Gastrocnemius medialis (tissue), 4 donors: ENCODE results near the gene CD22. TPM values are rescaled to one million over a fixed set of nuclear protein-coding genes. Genes with fewer than 3 reads are reported as not detected.

Experiments
- ATAC-seq, 2 donors: fragments of 150-250 bp; one replicate each; pipeline ENCODE4 v1.9.1; 2016
- DNase-seq, 2 donors: peaks; one replicate each; pipeline ENCODE4 v3.0.0-alpha.2; 2019
- H3K27ac ChIP-seq, 4 donors: fragments of 200-600 bp; sonication (generic); 1 replicate in 1 of 4; 2 replicates in 3 of 4; pipeline ENCODE4 v1.5.1; 2016 to 2018; ENCODE audit warnings: mild to moderate bottlenecking in 2 of 4, moderate library complexity in 1 of 4
- H3K27me3 ChIP-seq, 3 donors: fragments of 200-600 bp; sonication (generic) in 2 of 3; 1 replicate in 1 of 3; 2 replicates in 2 of 3; pipeline versions ENCODE4 v1.5.1 to v1.6.0; 2016 to 2019; ENCODE audit warnings: mild to moderate bottlenecking in 1 of 3, moderate library complexity in 1 of 3
- H3K36me3 ChIP-seq, 2 donors: fragments of 200-600 bp; sonication (generic) in 1 of 2; one replicate each; pipeline ENCODE4 v1.5.1; 2017 to 2018
- H3K4me1 ChIP-seq, 2 donors: fragments of 200-600 bp; sonication (generic) in 1 of 2; one replicate each; pipeline ENCODE4 v1.5.1; 2016 to 2017; ENCODE audit warnings: mild to moderate bottlenecking in 2 of 2
- H3K4me3 ChIP-seq, 4 donors: fragments of 200-600 bp; sonication (generic) in 3 of 4; 1 replicate in 1 of 4; 2 replicates in 3 of 4; pipeline ENCODE4 v1.5.1; 2016 to 2019; ENCODE audit warnings: mild to moderate bottlenecking in 2 of 4
- H3K9me3 ChIP-seq, 3 donors: fragments of 200-600 bp; sonication (generic) in 2 of 3; 1 replicate in 1 of 3; 2 replicates in 2 of 3; pipeline ENCODE4 v1.5.1; 2016 to 2019
- POLR2A ChIP-seq, 2 donors: fragments of 450-650 bp; IDR thresholded peaks; one replicate each; pipeline ENCODE4 v1.6.1; 2017; ENCODE audit warnings: antibody characterized with exemption in 2 of 2, mild to moderate bottlenecking in 2 of 2, moderate library complexity in 2 of 2
- in situ Hi-C, 4 donors: fragments of 200-750 bp; cut with MboI; loops; one replicate each; pipeline versions ENCODE4 v1.15.0 to v1.8.0; 2017; ENCODE audit warnings: low sequenced_read_pairs in 4 of 4
- intact Hi-C: fragments of 100-400 bp; cut with DNase I; formaldehyde crosslinking; loops from one replicate; pipeline ENCODE4 v1.15.1; 2023; ENCODE audit warnings: low total_unique reads
- total RNA-seq, 4 donors: library from RNA; depleted of rRNA; stranded (reverse); fragments of >200 nt; gene quantifications; one replicate each; pipeline versions ENCODE4 v1.1.0 to v1.2.3, GENCODE V29; 2016
- TF ChIP-seq, protein P1 (sequence below), 5 experiments: fragments of 450-650 bp in 3 of 5; fragments of 200-600 bp in 2 of 5; sonication (generic) in 2 of 5; IDR thresholded peaks in 4 of 5; conservative IDR thresholded peaks in 1 of 5; 1 replicate in 4 of 5; 2 replicates in 1 of 5; pipeline ENCODE4 v1.5.1; 2016 to 2019; ENCODE audit warnings: antibody characterized with exemption in 5 of 5, mild to moderate bottlenecking in 3 of 5, moderate library complexity in 3 of 5

CD22 gene
- total RNA-seq, 4 donors from 2014 or later = 0.59 TPM; not detected in 3

DNA sequence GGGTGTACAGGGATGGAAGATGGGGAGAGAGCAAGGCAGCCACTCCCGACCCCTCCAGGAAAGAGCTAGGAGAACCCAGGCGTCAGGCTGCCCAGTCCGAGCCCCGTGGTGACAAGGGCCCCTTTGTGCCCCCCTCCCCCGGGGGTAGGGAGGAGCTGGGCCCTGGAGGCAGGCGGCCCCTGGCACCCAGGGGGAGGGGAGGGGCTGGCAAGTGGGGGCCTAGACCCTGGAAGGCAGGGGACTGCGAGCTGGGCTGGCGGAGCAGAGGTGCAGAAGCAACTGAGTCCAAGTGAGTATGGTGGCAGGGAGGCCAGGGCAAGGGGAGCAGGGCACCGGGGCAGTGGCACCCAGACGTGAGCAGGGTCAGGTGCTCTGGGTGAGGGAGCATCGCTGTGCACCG, 37.1 kb upstream of the CD22 start, which contains the start of gene MAG:
MAG (plus strand) TSS at position 246 of the 400 bp plus-strand sequence. CDS start 3,248 bp downstream, outside the sequence.
- TF ChIP-seq, protein P1, sequence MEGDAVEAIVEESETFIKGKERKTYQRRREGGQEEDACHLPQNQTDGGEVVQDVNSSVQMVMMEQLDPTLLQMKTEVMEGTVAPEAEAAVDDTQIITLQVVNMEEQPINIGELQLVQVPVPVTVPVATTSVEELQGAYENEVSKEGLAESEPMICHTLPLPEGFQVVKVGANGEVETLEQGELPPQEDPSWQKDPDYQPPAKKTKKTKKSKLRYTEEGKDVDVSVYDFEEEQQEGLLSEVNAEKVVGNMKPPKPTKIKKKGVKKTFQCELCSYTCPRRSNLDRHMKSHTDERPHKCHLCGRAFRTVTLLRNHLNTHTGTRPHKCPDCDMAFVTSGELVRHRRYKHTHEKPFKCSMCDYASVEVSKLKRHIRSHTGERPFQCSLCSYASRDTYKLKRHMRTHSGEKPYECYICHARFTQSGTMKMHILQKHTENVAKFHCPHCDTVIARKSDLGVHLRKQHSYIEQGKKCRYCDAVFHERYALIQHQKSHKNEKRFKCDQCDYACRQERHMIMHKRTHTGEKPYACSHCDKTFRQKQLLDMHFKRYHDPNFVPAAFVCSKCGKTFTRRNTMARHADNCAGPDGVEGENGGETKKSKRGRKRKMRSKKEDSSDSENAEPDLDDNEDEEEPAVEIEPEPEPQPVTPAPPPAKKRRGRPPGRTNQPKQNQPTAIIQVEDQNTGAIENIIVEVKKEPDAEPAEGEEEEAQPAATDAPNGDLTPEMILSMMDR (IDR thresholded peaks at IDR 0.05 in 4 of 5, conservative IDR thresholded peaks at IDR 0.05 in 1 of 5) = no peak
- TF ChIP-seq POLR2A (IDR thresholded peaks at IDR 0.05) = no peak
- peaks cover 5 to 23% (median 22%) of the 10 kb centered on the region in 3 donors for H3K27me3 ChIP-seq
- H3K4me3 ChIP-seq = no peak within 1 kb of the TSS

DNA sequence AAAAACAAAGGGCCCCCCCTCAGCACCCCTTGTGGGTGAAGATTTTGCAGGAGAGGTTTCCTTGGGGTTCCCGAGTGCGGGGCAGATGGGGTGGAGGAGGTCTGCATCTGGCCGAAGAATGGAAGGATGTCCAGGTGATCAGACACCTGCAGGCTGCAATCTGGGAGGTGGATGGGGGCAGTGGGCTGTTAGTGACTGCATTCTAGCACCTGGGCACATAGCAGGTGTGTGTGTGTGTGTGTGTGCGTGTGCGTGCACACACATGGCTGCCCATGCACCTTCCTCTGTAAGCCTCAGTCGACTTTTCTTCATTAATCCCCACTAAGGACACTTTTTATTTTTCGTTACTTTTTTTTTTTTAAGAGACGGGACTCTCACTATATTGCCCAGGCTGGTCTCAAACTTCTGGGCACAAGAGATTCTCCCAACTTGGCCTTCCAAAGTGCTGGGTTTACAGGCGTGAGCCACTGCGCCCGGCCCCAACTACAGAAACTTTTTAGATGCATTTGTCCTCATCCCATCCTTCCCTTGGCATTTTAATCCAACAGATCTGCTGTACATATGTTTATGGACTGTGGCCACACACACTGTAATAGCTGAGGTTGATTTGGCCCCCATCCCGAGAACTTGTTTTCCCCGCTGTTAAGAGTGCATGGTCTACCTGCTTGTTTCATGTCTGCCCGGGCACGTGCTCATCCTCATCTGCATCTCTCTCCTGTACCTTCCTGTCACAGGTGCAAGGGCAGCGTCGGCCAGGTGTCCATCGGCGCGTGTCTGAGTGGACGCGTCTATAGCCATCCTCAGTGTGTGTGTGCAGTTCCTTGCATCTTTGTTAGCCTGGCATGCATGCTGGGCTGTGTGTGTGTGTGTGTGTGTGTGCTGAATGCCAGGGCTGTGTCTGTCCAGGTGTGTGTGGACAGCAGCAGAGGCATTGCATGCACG, 36.3 kb upstream of the CD22 start:
- no peaks in the 10 kb centered on the region for H3K9me3 ChIP-seq
- H3K36me3 ChIP-seq = no peaks in the 10 kb centered on the region
- no peaks in the 10 kb centered on the region for H3K4me1 ChIP-seq
- intact Hi-C loops (no loop called here), in situ Hi-C loops (no loop called here)
- ATAC-seq (no peak), DNase-seq (no peak)
- H3K4me3 ChIP-seq = no peak overlapping the region
- TF ChIP-seq, protein P1 (IDR thresholded peaks at IDR 0.05 in 4 of 5, conservative IDR thresholded peaks at IDR 0.05 in 1 of 5) = no peak
- no peak for TF ChIP-seq POLR2A (IDR thresholded peaks at IDR 0.05)
- no peak overlapping the region for H3K27ac ChIP-seq
- H3K27me3 ChIP-seq = peaks cover 9 to 23% (median 22%) of the 10 kb centered on the region in 3 donors

More for the DNA sequence above, 37.1 kb upstream of the CD22 start, which contains the start of gene MAG:
- ATAC-seq (no peak), DNase-seq (no peak)
- no peaks in the 10 kb centered on the region for H3K4me1 ChIP-seq
- H3K36me3 ChIP-seq = no peaks in the 10 kb centered on the region
- intact Hi-C loops = no loop called here
- no peaks in the 10 kb centered on the region for H3K9me3 ChIP-seq
- no peak within 1 kb of the TSS for H3K27ac ChIP-seq
- in situ Hi-C loops = no loop called here

DNA sequence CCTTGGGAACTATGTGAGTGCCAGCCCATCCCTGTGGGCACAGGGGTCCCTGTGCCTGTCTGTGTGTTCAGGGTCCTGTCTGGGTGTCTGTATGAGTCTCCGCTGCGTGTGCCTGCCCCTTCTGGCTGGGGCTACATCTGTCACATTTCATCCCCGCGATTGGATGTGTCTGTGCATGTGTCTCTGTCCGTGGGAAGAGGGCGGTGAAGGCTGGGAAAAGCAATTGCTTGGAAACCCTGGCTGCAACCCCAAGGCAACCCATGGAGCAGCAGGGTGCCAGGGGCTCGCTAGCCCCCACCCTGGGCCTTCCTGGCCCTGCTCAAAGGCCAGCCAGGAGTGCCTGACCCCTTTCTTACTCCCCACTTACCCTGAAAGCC, 35.6 kb upstream of the CD22 start:
- intact Hi-C loops = no loop called here
- TF ChIP-seq, protein P1 (IDR thresholded peaks at IDR 0.05 in 4 of 5, conservative IDR thresholded peaks at IDR 0.05 in 1 of 5) = no peak
- TF ChIP-seq POLR2A (IDR thresholded peaks at IDR 0.05) = no peak
- Histone ChIP-seq H3K27ac (no peak overlapping the region), H3K4me3 (no peak overlapping the region), H3K36me3 (no peaks in the 10 kb centered on the region), H3K4me1 (no peaks in the 10 kb centered on the region), H3K27me3 (peaks cover 12 to 29% (median 27%) of the 10 kb centered on the region in 3 donors), H3K9me3 (no peaks in the 10 kb centered on the region)
- no peak for DNase-seq
- in situ Hi-C loops = no loop called here
- no peak for ATAC-seq

DNA sequence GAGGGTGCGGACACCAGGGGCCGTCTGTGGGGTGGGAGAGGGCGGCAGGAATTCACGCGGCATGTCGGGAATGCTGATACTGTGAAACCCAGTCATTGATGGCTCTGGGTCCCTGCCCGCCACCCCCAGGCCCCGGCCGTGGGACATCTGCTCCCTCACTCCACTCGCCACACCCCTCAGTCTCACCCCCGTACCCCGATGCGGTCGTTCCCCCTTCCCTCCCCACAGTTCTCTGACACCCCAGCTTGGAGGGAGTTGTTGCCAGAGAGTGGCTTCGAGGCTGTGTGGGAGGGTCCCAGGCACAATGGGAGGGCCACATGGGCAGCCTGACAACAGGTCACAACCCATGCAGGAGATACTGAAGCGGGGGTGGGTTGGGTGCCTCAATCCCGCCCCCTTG, 35.2 kb upstream of the CD22 start:
- H3K4me1 ChIP-seq = no peaks in the 10 kb centered on the region
- ATAC-seq (no peak), DNase-seq (no peak)
- no peaks in the 10 kb centered on the region for H3K36me3 ChIP-seq
- in situ Hi-C loops = no loop called here
- H3K4me3 ChIP-seq = no peak overlapping the region
- H3K27me3 ChIP-seq = peaks cover 12 to 33% (median 27%) of the 10 kb centered on the region in 3 donors
- TF ChIP-seq, protein P1 (IDR thresholded peaks at IDR 0.05 in 4 of 5, conservative IDR thresholded peaks at IDR 0.05 in 1 of 5) = no peak
- TF ChIP-seq POLR2A (IDR thresholded peaks at IDR 0.05) = no peak
- intact Hi-C loops = no loop called here
- H3K27ac ChIP-seq = no peak overlapping the region
- H3K9me3 ChIP-seq = no peaks in the 10 kb centered on the region
